GM10248 (cell line): ENCODE results near the gene SLC6A1.

Source experiments
- CTCF ChIA-PET: fragments of 300-600 bp; sonication (Branson Sonifier 250); formaldehyde crosslinking; extraction: SDS; loops from one replicate; lab custom pipeline; 2021; ENCODE audit warnings: antibody characterized with exemption; lab: Yijun Ruan, JAX
- POLR2A ChIA-PET: fragments of 350-650 bp; sonication (Branson Sonifier 250); formaldehyde crosslinking; extraction: SDS; loops from one replicate; lab custom pipeline; 2020; ENCODE audit warnings: antibody characterized with exemption; lab: Yijun Ruan, JAX
- DNase-seq: peaks from one replicate; pipeline ENCODE4 v3.0.0; 2012; ENCODE audit errors: extremely low spot score
- CTCF ChIP-seq: IDR thresholded peaks from 2 replicates; pipeline ENCODE4 v1.5.1; 2012; ENCODE audit warnings: mild to moderate bottlenecking, low read depth; ENCODE audit errors: extremely low read depth, missing control alignments, control extremely low read depth

Gene SLC6A1

GRCh38 chr3:10956986-10957385 lies 35.6 kb upstream of the SLC6A1 start:
- no peak for DNase-seq
- ChIA-PET POLR2A (no interaction called here), CTCF (interaction anchor here (3.3 kb wide), 1 partner anchor 11 kb away, joined by 13 read pairs; no protein-coding TSS in a partner anchor)
- TF ChIP-seq CTCF, result no peak

- ChIA-PET CTCF (interaction anchor here (1.5 to 3.3 kb wide), 2 partner anchors 13 to 24 kb away, joined by 4 to 13 read pairs; no protein-coding TSS in a partner anchor), POLR2A (interaction anchor here (0.6 kb wide), 1 partner anchor 278 kb away, joined by 3 read pairs; no protein-coding TSS in a partner anchor)
- no peak for TF ChIP-seq CTCF
- no peak for DNase-seq
These were observed 34.4 kb upstream of the SLC6A1 start for GRCh38 chr3:10957976-10958749.

GRCh38 chr3:10960255-10960654 lies 32.3 kb upstream of the SLC6A1 start:
- ChIA-PET POLR2A (no interaction called here), CTCF (no interaction called here)
- TF ChIP-seq CTCF, result no peak
- no peak for DNase-seq

GRCh38 chr3:10961921-10962320 lies 30.6 kb upstream of the SLC6A1 start:
- CTCF ChIA-PET, result no interaction called here
- no peak for DNase-seq
- POLR2A ChIA-PET, result no interaction called here
- no peak for TF ChIP-seq CTCF

- ChIA-PET CTCF (interaction anchor here (1.1 kb wide), 1 partner anchor 17 kb away, joined by 3 read pairs; no protein-coding TSS in a partner anchor), POLR2A (no interaction called here)
- no peak for TF ChIP-seq CTCF
- DNase-seq, result no peak
These were observed 30.0 kb upstream of the SLC6A1 start for GRCh38 chr3:10962481-10963036.

- ChIA-PET POLR2A (no interaction called here), CTCF (interaction anchor here (0.9 kb wide), 1 partner anchor 19 kb away, joined by 4 read pairs; no protein-coding TSS in a partner anchor)
- no peak for TF ChIP-seq CTCF
- no peak for DNase-seq
These were observed 27.9 kb upstream of the SLC6A1 start for GRCh38 chr3:10964537-10965167.
